ENCODE data around the gene TNIK.

The TNIK gene

DNA sequence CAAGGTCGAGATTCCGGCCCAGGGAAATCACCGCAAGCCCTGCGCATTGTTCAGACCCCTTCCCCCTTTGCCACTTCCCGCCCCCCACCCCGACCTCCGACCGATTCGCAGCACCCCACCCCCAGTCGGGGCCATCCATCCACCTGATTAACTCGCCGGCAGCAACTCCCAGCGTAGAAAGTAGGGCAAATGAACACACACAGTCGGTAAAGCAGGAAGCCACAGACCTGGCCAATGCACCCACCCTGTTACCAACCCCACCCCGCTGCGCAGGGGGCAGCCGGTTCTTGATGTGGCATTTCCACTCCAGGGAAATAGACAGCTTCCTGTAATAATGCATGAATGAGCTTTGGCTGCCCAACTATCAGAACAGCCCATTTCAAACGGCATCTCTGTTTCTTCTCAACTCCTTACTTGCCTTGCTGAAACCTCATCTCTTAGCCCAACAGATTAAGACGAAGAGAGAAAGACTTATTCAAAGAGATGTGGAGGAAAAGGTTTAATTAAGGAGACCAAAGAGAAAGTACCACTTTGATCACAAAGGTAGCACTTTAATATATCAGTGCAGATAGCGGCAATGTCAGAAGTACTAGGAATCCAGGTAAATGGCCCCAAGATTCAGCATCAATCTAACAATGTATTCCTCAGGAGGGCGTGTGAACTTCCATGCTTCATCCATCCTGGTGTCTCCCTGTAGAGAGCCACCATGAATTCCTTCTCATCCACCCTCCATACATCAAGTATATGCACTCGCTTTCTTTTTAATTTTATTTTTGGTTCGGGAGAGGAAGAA is 1.9 kb downstream of the TNIK start:
- TF ChIP-seq, protein P1, sequence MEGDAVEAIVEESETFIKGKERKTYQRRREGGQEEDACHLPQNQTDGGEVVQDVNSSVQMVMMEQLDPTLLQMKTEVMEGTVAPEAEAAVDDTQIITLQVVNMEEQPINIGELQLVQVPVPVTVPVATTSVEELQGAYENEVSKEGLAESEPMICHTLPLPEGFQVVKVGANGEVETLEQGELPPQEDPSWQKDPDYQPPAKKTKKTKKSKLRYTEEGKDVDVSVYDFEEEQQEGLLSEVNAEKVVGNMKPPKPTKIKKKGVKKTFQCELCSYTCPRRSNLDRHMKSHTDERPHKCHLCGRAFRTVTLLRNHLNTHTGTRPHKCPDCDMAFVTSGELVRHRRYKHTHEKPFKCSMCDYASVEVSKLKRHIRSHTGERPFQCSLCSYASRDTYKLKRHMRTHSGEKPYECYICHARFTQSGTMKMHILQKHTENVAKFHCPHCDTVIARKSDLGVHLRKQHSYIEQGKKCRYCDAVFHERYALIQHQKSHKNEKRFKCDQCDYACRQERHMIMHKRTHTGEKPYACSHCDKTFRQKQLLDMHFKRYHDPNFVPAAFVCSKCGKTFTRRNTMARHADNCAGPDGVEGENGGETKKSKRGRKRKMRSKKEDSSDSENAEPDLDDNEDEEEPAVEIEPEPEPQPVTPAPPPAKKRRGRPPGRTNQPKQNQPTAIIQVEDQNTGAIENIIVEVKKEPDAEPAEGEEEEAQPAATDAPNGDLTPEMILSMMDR (IDR thresholded peaks at IDR 0.05; ENCODE audit: extremely low read depth, insufficient read depth, missing control alignments) = no peak
- no peak for DNase-seq (ENCODE audit: low spot score)
- in situ Hi-C loops (cut with MboI; ENCODE audit: low pct_unique_long_range_greater_than_20kb, low sequenced_read_pairs, unreplicated experiment) = no loop called here

DNA sequence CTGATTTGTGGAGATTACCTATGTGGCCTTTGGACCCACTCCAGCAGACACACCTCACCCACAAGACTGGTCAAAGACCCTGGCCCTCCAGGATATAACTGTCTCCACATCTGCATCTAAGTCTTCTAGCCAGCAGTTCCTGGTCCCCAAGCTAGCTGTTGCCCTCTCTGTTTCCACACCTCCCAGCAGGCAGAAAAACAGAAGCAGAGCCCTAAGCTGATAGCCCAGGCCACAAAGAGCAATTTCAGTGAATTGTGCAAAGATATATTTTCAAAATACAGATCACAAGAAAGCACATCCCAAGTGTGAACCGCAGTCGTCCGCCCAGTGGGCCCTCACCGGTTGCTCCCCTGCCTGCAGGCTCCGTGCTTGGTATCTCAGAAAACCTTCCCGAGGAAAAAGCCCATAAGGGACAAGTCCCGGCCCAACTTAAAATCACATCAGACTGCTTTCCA is 2.6 kb downstream of the TNIK start:
- no peak for DNase-seq (ENCODE audit: low spot score)
- in situ Hi-C loops (cut with MboI; ENCODE audit: low pct_unique_long_range_greater_than_20kb, low sequenced_read_pairs, unreplicated experiment) = no loop called here
- TF ChIP-seq, protein P1 (IDR thresholded peaks at IDR 0.05; ENCODE audit: extremely low read depth, insufficient read depth, missing control alignments) = no peak

DNA sequence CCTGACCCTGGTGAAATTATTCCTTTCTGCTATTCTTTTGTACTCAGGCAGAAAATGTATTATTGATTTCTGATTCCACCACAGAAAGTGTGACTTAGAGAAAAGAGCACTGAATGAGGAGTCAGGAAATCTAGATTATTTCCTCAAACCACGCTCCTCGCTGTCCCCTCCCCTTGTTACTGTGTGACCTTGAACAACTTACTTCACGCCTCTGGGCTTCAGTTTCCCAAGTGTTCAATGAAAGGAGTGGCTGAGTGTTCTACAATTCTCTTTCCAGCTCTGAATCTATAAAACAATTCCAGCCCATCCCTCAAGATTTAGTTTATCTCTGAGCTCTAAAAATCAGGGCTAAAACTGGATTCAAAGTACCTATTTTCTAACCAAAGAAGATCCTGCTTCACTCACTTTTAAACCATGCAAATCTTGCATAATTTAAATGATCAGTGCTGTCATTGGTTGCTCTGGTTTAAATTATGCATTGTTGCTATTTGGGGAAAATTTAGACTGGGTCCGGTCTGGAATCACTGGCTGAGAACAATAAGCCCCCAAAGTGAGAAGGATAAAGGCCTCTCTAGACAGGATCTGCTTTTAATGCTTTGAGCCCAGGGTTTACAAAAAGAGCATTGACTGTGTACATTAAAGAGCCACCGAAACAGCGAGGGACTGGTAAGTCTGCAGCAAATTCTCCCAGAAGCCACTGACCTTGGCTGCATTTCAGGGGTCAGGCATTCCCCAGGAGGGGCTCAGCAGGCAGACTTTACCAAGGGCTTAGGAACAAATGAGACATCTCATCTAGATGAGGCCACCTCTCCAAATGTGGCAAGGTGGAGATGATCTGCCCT is 3.2 kb downstream of the TNIK start:
- DNase-seq (ENCODE audit: low spot score) = no peak
- in situ Hi-C loops (cut with MboI; ENCODE audit: low pct_unique_long_range_greater_than_20kb, low sequenced_read_pairs, unreplicated experiment) = no loop called here
- TF ChIP-seq, protein P1 (IDR thresholded peaks at IDR 0.05; ENCODE audit: extremely low read depth, insufficient read depth, missing control alignments) = no peak

DNA sequence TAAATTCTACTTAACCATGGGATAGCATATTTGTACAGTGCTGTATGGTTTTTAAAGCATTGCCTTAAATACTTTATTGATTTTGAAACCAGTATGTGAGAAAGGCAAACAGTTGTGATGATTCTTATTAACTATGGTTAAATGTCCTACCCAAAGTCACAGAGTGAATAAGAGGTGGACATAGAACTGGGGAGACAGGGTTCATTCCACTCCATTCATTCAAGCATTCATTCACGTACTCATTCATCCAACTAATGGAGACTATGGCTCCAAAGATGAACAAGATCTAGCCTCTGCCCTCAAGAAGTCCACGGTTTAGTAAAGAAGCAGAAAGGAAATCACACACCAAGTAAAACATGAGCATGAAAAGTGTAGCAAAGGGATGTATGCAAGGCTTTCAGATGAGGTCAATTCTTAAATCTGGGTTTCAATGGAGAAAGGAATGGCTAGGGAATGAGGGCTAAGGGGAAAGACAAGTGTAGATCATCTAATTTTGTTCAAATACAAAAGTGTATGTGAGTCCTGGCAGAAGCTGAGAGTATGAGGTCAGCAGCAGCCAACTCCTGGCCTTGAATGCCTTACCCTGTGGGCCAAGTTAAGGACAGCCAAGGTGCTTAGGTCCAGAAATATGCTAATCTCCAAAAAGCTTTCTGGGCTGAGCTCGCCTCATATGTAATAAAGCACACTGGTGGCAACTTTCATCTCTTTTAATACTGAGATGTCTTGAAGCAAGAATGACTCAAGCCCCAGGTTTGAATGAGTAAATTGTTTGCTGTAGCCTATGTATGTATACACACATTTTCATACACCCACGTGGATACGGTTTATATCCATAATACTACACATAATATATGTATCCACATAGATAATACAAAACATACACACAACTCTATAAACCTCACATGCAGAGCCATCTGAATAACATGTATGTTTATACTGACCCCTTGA is 4.3 kb downstream of the TNIK start:
- in situ Hi-C loops (cut with MboI; ENCODE audit: low pct_unique_long_range_greater_than_20kb, low sequenced_read_pairs, unreplicated experiment) = no loop called here
- TF ChIP-seq, protein P1 (IDR thresholded peaks at IDR 0.05; ENCODE audit: extremely low read depth, insufficient read depth, missing control alignments) = no peak
- no peak for DNase-seq (ENCODE audit: low spot score)

DNA sequence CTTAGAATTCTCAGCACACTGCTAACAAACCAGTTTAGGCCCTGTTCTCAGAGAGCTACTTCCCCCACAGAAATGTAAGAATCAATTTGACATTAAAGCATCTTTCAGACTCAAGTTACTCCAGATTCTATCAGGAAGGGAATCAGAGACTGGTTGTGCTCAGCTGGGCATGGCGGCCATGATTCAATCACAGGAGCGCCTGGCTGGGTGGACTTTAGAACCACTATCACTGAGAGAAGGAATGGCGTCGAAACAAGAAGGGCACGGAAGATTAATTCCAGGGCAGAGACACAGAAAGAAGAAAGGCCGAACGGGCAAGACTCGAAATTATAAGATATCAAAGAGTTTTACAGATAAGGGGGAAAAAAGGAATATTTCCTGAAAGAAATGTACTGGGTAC is 6.2 kb downstream of the TNIK start:
- in situ Hi-C loops (cut with MboI; ENCODE audit: low pct_unique_long_range_greater_than_20kb, low sequenced_read_pairs, unreplicated experiment) = no loop called here
- DNase-seq (ENCODE audit: low spot score) = no peak
- TF ChIP-seq, protein P1 (IDR thresholded peaks at IDR 0.05; ENCODE audit: extremely low read depth, insufficient read depth, missing control alignments) = no peak
